ENCODE data around the gene PLXND1.
"Not testable (repeated sequence)": the region's sequence is repeated elsewhere in the genome, so short reads cannot be mapped to it uniquely, and the experiment has no call there.

Gene PLXND1

GRCh38 chr3:129553719-129554118 lies 52.8 kb downstream of the PLXND1 start:
- TF ChIP-seq CTCF (conservative IDR thresholded peaks at IDR 0.05), result no peak
- H3K27ac ChIP-seq, result no peak overlapping the region

GRCh38 chr3:129553171-129553570 lies 53.3 kb downstream of the PLXND1 start:
- no peak overlapping the region for H3K27ac ChIP-seq

DNA sequence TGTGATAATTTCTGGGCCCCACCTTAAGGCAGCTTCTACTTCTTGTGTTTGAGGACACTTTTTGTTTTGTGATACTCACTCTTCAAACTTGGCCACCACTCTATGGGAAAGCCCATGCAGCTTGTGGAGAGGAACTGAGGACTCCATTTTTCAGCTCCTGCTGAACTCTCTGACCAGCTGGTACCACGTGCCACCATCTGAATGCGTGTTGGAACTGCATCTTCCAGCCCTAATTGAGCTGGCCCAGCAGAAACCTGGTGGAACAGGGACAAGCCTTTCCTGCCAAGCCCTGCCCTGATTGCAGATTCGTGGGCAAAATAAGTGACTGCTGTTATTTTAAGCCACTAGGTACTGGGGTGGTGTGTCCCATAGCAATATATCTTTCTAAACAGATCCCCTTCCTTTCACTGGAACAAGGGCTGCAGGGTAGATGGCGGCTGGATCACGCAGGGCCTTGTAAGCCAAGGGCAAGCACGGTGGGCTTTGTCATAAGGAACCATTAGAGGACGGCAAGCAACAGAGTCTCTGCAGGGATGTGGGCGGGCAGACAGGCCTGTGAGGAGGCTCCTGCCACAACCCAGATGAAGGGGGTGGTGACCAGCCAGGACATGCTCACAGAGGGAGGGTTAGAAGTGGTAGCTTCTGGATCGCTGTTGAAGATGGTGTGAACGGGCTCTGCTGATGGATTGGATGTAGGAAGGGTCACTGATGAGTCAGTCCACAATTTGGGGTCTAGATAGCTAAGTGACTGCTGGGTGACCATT lies 54.0 kb downstream of the PLXND1 start:
- no peak for TF ChIP-seq CTCF (conservative IDR thresholded peaks at IDR 0.05)
- no peak overlapping the region for H3K27ac ChIP-seq

More at GRCh38 chr3:129553171-129553570, 53.3 kb downstream of the PLXND1 start:
- no peak for TF ChIP-seq CTCF (conservative IDR thresholded peaks at IDR 0.05)

DNA sequence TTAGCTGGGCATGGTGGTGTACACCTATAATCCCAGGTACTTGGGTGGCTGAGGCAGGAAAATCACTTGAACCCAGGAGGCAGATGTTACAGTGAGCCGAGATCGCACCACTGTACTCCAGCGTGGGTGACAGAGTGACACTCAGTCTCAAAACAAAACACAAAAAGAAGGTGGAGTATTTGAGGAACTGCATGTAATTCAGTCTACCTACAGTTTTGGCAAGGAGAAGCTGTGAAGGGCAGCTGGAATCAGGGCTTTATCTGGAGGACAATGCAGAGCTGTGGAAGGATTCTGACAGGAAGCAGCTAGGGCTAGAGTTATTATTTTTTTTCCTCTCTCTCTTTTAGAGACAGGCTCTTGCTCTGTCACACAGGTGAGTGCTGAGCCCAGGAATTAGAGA lies 56.7 kb downstream of the PLXND1 start:
- no peak for TF ChIP-seq CTCF (conservative IDR thresholded peaks at IDR 0.05)
- H3K27ac ChIP-seq, result no peak overlapping the region

GRCh38 chr3:129549006-129549800 lies 57.3 kb downstream of the PLXND1 start:
- H3K27ac ChIP-seq, result no peak overlapping the region
- TF ChIP-seq CTCF (conservative IDR thresholded peaks at IDR 0.05), result no peak

DNA sequence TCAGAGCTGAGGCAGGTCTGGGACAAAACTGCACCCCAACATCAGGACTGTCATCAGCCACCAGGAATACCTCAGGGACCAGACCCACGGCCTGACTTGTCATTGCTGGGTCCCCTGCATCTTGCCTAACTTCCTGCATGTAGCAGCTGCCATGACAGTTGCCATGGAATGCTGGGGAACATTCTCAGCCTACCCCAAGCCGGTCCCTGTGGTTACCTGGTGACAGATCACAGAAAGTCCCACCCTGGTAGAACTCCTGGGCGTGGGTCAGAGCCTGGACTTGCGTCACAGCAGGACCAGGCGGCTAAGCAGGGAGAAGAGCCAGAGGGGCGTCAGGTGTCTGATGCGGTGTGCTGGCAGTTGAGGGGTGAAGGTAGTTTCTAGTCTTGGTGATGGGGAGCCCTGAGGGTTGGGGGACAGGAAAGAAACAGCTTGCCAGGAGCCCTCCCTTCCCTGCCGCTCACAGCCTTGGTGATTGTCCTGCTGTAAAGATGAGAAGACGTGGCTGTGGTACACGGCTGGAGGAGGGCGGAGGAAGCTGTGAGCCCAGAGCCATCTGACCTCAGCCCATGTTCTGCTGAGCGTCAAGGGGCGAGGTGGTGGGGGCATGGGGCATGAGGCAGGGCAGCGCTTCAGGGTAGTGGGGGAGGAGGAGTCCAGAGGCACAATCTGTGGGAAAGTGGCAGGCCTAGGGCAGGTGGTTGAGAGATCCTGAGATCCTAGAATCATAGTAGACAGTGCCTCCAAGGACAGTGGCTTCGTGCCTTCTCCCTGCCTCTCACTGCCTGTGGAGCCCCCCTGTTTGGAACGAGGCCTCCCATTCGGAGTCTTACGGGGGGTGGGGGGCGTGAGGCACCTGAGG lies 58.1 kb downstream of the PLXND1 start:
- TF ChIP-seq CTCF (conservative IDR thresholded peaks at IDR 0.05), result no peak
- H3K27ac ChIP-seq, result no peak overlapping the region

GRCh38 chr3:129547241-129547640 lies 59.2 kb downstream of the PLXND1 start:
- no peak overlapping the region for H3K27ac ChIP-seq
- TF ChIP-seq CTCF (conservative IDR thresholded peaks at IDR 0.05), result no peak

GRCh38 chr3:129545951-129546350 lies 60.5 kb downstream of the PLXND1 start:
- H3K27ac ChIP-seq, result not testable (repeated sequence)

Data from VCaP (cell line).